ENCODE measurements around the gene KREMEN1. TPM values are rescaled to one million over a fixed set of nuclear protein-coding genes. Genes with fewer than 3 reads are reported as not detected.

KREMEN1 gene
- total RNA-seq, 1 donor from 2014 or later = 5.8 TPM

- peaks cover 3% of the 10 kb centered on the region for H3K36me3 ChIP-seq (ENCODE audit: control insufficient read depth, insufficient read depth, low read length)
- DNase-seq (ENCODE audit: low read depth) (no peak), FAIRE-seq (no peak)
- H3K27me3 ChIP-seq (ENCODE audit: control insufficient read depth, insufficient read depth, low read length) = no peaks in the 10 kb centered on the region
- H3K4me3 ChIP-seq (ENCODE audit: low read depth, low read length) = no peak overlapping the region
- no peak for TF ChIP-seq CTCF (IDR thresholded peaks at IDR 0.05; ENCODE audit: insufficient read depth, low read length, severe bottlenecking)
Measured at GRCh38 chr22:29148036-29148435, 75.2 kb downstream of the KREMEN1 start.

GRCh38 chr22:29148826-29149225, 76.0 kb downstream of the KREMEN1 start:
- Histone ChIP-seq H3K4me3 (ENCODE audit: low read depth, low read length) (no peak overlapping the region), H3K36me3 (ENCODE audit: control insufficient read depth, insufficient read depth, low read length) (peaks cover 3% of the 10 kb centered on the region), H3K27me3 (ENCODE audit: control insufficient read depth, insufficient read depth, low read length) (no peaks in the 10 kb centered on the region)
- DNase-seq (ENCODE audit: low read depth) = no peak
- TF ChIP-seq CTCF (IDR thresholded peaks at IDR 0.05; ENCODE audit: insufficient read depth, low read length, severe bottlenecking) = no peak
- no peak for FAIRE-seq

- Histone ChIP-seq H3K27me3 (ENCODE audit: control insufficient read depth, insufficient read depth, low read length) (no peaks in the 10 kb centered on the region), H3K4me3 (ENCODE audit: low read depth, low read length) (no peak overlapping the region), H3K36me3 (ENCODE audit: control insufficient read depth, insufficient read depth, low read length) (peaks cover 2% of the 10 kb centered on the region)
- no peak for FAIRE-seq
- DNase-seq (ENCODE audit: low read depth) = no peak
- no peak for TF ChIP-seq CTCF (IDR thresholded peaks at IDR 0.05; ENCODE audit: insufficient read depth, low read length, severe bottlenecking)
Measured at GRCh38 chr22:29149841-29150555, 77.2 kb downstream of the KREMEN1 start.

- peaks cover 2% of the 10 kb centered on the region for H3K36me3 ChIP-seq (ENCODE audit: control insufficient read depth, insufficient read depth, low read length)
- no peak overlapping the region for H3K4me3 ChIP-seq (ENCODE audit: low read depth, low read length)
- no peak for FAIRE-seq
- DNase-seq (ENCODE audit: low read depth) = no peak
- TF ChIP-seq CTCF (IDR thresholded peaks at IDR 0.05; ENCODE audit: insufficient read depth, low read length, severe bottlenecking) = no peak
- no peaks in the 10 kb centered on the region for H3K27me3 ChIP-seq (ENCODE audit: control insufficient read depth, insufficient read depth, low read length)
Measured at GRCh38 chr22:29150701-29151100, 77.9 kb downstream of the KREMEN1 start.

GRCh38 chr22:29151316-29151715, 78.5 kb downstream of the KREMEN1 start:
- FAIRE-seq (no peak), DNase-seq (ENCODE audit: low read depth) (no peak)
- TF ChIP-seq CTCF (IDR thresholded peaks at IDR 0.05; ENCODE audit: insufficient read depth, low read length, severe bottlenecking) = no peak
- Histone ChIP-seq H3K36me3 (ENCODE audit: control insufficient read depth, insufficient read depth, low read length) (peaks cover 2% of the 10 kb centered on the region), H3K4me3 (ENCODE audit: low read depth, low read length) (no peak overlapping the region), H3K27me3 (ENCODE audit: control insufficient read depth, insufficient read depth, low read length) (no peaks in the 10 kb centered on the region)

Measured in bronchial epithelial cell (primary cell).